Measurements from ENCODE around the gene CNTN4.

DNA sequence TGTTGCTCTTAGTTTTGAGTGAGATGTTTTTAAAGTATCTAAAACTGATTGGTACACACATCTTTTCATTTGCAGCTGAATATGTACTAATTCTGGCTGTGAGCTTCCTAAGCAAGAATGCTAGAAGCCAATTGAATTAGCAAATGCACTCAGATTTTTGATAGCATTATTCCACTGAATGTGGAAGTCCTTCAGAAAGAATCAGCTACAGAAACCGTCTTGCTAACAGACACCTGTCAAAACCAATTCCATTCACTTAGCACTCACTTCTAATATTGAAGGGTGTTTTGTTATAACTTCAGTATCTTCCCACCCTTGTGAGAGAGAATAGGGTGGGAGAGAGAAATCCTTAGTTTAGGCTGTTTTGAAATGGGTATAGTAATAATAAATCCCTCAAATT, 693.8 kb downstream of the CNTN4 start:
- TF ChIP-seq, protein P1, sequence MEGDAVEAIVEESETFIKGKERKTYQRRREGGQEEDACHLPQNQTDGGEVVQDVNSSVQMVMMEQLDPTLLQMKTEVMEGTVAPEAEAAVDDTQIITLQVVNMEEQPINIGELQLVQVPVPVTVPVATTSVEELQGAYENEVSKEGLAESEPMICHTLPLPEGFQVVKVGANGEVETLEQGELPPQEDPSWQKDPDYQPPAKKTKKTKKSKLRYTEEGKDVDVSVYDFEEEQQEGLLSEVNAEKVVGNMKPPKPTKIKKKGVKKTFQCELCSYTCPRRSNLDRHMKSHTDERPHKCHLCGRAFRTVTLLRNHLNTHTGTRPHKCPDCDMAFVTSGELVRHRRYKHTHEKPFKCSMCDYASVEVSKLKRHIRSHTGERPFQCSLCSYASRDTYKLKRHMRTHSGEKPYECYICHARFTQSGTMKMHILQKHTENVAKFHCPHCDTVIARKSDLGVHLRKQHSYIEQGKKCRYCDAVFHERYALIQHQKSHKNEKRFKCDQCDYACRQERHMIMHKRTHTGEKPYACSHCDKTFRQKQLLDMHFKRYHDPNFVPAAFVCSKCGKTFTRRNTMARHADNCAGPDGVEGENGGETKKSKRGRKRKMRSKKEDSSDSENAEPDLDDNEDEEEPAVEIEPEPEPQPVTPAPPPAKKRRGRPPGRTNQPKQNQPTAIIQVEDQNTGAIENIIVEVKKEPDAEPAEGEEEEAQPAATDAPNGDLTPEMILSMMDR (IDR thresholded peaks at IDR 0.05) = no peak
- TF ChIP-seq EZH2 (IDR thresholded peaks at IDR 0.05) (no peak), EZH2phosphoT487 (IDR thresholded peaks at IDR 0.05) (no peak)
